ENCODE data around the gene IGFLR1.
A peak's percentile ranks its signal among the peaks of the same experiment; 100 is the strongest.

IGFLR1 gene

DNA sequence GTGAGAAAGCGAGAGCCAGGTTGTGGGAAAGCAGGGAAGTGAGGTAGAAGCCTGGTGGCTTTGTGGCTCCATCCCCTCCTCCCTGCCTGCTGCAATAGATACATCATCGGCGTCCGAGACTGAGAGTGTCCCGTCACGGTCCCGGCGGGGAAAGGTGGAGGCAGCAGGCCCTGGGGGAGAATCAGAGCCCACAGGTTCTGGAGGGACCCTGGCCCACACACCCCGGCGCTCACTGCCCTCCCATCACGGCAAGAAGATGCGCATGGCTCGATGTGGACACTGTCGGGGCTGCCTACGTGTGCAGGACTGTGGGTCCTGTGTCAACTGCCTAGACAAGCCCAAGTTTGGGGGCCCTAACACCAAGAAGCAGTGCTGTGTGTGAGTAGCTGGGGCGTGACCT is 19.4 kb downstream of the IGFLR1 start:
- DNase-seq, result no peak

GRCh38 chr19:35722461-35722860 is 19.8 kb downstream of the IGFLR1 start:
- no peak for DNase-seq

DNA sequence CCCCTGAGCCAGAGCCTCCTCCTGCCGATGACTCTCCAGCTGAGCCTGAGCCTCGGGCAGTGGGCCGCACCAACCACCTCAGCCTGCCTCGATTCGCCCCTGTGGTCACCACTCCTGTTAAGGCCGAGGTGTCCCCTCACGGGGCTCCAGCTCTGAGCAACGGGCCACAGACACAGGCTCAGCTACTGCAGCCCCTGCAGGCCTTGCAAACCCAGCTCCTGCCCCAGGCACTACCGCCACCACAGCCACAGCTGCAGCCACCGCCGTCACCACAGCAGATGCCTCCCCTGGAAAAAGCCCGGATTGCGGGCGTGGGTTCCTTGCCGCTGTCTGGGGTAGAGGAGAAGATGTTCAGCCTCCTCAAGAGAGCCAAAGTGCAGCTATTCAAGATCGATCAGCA is 20.9 kb downstream of the IGFLR1 start:
- no peak for DNase-seq

- DNase-seq, result no peak
These were observed 21.6 kb downstream of the IGFLR1 start for GRCh38 chr19:35720648-35721047.

DNA sequence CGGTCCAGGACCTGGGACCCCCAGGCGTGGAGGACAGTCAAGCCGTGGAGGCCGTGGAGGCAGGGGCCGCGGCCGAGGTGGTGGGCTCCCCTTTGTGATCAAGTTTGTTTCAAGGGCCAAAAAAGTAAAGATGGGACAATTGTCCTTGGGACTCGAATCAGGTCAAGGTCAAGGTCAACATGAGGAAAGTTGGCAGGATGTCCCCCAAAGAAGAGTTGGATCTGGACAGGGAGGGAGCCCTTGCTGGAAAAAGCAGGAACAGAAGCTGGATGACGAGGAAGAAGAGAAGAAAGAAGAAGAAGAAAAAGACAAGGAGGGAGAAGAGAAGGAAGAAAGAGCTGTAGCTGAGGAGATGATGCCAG is 22.1 kb downstream of the IGFLR1 start:
- no peak for DNase-seq

GRCh38 chr19:35719402-35720162 is 22.7 kb downstream of the IGFLR1 start:
- DNase-seq, result no peak

DNA sequence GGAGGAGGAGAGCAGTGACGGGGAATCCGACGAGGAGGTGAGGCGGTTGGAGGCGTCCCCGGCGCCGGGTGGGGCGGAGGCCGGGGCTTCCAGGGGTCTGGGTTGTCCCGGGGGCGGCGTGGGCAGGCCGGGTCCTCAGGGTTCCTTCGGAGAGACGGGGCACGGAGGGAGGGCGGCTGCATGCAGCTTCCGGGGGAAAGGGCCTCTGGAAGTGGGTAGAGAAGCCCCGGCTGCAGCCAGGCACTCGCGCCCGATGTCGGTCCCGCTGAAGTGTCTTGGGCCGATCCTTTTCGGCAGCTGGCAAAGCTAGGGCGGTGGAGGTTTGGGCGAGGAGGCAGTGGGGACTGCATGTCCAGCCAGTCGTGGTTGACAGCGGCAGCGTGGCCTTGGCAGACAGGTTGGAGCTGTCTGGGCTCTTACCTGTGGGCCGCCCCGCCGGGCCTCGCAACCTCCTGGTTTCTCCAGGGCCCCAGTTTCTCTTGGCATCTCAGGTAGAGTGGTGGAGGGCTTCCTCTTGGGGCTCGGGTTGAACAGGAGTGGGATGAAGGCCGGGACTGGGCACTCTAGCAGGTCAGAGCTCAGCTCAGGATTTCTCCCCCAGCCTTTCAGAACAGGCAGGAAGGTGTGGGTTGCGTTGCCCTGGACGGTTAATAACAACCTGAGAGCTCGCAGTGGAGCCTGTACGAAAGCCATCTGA is 23.8 kb downstream of the IGFLR1 start:
- DNase-seq, result peak; percentile 42

DNA sequence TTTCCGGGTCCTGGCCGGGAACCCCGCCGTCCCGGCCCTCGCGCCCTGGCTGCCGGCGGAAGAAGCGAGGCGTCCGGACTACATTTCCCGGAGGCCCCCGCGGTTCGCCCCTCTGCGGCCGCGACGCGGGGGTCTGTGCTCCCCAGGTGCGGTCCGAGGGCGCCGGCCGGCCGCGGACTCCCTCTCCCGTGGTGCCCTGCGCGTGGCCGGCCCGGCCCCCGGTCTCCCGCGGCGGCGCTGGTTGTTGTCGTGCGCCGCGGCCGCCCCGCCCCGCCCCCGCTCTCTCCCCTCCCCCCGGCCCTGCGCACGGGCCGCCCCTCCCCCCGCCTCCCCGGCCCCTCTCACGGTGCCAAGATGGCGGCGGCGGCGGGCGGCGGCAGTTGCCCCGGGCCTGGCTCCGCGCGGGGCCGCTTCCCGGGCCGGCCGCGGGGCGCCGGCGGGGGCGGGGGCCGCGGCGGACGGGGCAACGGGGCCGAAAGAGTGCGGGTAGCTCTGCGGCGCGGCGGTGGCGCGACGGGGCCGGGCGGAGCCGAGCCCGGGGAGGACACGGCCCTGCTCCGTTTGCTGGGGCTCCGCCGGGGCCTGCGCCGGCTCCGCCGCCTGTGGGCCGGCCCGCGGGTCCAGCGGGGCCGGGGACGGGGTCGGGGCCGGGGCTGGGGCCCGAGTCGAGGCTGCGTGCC is 24.4 kb downstream of the IGFLR1 start, which contains the start of gene KMT2B:
Gene KMT2B, plus strand, starts transcription at position 339 of the 680 bp plus-strand sequence. Its CDS starts 16 bp downstream, at position 355.
- no peak for DNase-seq

DNA sequence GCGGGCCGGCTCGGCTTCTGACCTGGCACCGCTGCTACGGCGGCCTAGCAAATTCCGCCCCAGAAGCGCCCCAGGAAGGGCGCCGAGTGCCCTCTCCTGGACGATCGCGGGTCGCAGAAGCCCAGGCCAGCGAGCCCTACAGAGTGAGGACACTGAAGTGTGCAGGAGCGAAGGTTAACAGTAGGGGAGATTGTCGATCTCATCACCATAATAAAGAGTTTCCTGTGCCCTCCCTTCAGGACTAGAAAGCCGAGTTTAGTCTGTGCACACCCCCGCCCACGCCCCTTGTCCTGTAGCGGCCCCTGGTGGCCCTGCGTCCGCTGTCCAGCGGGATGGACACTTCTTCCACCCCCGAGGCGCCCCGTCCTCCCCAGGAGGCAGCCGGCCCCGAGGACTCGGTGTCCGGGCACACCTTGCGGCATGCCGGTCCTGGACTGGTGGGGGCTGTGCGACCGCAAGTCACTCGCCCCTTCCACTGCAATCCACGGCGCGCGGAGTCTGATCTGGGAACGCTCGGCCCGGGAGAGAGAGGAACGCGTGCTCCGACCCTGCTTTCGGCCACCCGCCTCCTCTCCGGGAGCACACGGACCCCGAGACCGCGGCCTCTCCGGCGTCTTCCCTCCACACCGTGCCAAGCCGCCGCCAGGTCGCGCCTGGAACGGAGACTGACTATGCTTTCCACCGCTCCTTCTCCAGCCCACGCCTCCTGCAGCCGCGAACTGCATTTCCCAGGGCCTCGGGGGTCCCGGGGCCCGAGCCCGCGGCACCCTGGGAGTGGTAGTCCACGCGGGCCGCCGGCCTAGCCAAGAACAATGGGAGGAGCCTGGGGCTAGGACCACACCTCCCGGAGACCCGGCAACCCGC is 25.2 kb downstream of the IGFLR1 start:
- peak; percentile 98 for DNase-seq

GRCh38 chr19:35715981-35716800 is 26.1 kb downstream of the IGFLR1 start:
- no peak for DNase-seq

DNA sequence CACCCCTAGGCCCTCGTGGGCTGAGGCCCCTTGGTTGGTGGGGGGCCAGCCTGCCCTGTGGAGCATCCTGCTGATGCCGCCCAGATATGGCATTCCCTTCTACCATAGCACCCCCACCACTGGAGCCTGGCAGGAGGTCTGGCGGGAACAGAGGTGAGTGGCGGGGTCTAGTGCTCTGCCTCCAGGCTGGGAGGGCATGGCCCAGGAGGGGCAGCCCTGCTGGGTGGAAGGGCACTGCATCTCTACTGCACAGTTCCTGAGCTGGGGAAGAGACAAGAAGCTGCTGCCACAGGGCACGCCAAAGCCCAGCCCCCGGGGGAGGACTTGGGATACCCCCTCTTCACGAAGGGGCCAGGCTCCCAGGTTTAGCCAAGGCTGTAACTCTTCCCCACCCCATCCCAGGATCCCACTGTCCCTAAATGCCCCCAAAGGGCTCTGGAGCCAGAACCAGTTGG is 26.9 kb downstream of the IGFLR1 start:
- no peak for DNase-seq

- no peak for DNase-seq
These were observed 27.5 kb downstream of the IGFLR1 start for GRCh38 chr19:35714601-35715354.

DNA sequence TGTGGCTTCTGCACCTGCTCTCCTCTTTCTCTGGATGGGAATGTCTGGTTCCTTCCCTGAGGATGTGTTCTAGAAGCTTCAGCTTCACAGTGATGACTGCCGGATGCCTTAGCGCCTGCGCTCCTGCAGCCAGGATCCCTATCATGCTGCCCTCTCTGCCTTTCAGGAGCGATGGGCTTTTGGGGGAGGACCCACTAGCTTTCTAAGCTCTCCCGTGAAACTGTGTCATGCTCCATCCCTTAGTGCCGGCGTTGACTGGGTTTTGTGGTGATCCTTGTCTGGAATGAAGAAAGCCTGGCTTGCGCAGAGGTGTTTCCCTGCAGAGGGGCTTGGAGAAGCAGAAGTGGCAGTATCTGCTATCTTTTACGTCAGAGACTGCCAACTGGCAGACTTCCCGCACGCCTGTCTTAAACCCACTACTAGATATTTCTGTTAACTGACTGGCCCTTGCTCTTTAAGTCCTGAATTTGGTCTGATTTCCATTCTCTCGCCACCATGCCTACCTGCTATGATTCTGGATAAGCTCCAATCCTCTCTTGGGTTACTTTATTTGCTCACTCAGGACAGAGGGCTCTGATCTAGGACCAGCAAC is 28.3 kb downstream of the IGFLR1 start:
- DNase-seq, result no peak

DNA sequence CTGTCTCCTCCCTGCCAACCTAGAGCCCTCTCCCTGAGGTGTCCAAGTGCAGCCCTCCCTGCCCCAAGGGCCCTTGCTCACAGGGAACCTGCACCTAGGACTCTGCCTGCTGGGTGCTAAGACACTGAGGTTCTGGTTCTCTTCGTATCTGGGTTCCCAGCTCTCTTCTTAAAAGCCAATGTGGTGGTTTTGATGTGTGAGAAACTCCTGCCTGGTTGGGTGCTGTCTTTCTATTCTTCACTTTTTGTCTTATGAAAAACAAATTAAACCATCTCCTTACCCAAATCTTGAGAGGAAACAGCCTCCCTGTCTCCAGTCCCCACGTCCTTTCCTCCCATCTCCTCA is 28.8 kb downstream of the IGFLR1 start:
- DNase-seq, result no peak

DNA sequence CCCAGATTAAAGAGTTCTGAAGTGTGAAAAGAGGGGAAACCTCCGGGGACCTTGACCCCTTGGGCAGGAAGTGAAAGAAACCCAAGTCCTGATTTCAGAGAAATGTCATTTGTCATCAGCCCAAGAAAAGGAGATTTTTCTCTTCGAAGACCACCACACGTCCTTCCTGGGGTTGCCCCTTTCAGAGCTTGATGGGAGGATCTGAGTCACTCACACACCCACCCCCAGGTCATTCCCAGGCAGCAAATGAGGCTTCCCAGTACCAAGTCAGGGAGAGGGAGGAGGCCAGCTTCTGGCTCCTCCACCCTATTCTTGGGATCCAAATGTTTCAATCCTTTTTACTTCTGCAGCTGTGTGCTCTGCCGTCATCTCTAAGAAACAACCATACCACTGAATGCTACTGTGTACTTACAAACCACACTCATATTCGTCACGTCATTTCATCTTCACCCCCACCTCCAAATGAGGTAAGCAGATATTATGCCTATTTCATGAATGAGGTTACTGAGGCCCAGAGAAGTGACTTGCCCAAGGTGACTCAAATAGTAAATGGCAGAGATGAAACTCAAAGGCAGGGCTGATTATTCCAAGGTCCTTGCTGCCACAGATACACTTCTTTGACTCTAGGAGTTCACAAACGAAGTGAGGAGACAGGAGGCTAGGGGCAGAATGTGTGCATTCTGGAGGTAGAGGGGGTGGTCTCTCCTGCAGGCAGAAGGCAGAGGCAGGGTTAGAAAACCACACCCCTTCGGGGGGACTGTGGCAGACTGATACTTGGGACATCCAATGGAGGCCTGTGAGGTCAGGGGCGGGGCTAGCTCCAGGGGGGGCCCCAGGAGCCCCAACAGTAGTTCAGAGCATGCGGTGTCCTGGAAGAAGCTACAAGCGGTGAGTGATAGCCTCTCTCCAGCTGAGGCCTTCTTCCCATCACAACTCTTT is 29.4 kb downstream of the IGFLR1 start:
- DNase-seq, result peak; percentile 50

DNA sequence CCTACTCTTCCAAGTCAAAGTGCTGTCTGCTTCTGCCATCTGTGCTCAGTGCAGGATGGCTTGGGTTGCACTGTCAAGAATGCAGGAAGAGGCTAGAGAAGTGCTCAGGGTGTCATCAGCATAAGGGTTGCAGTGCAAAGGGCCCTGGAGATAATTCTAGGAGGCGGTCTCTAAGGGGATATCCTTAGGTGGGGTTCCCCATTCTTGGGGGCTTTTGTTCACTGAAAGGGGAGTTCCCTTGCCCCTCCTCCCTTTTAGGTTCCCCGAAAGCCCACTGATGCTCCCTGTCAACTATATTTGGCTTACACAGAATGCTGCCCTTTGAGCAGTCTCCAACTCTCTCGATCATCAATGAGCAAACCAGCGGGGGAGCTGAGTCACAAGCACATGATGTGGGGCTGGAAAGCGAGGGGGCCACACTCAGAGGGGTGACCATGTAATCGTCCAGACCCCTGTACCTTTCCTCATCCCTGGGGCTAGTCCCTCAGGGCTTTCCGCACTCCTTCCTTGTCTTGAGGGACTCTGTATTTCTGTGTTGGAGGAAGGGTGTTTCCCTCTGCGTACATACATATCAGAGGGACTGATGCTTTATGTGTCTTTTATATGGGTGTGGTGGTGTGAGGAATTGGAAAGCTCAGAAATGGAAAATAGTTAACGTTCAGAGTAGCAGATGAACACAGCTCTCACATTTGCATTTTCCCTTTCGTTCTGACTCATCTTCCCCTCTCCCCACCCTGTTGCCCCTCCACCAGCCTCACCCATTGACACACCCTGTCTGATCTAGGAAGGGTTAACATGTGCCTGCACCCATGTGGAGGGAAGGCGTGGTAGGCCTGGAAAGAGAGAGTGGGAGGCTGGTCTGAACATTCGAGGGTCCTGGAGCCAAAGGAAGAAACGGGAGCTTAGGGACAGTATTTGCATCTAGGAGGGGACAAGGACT is 31.2 kb downstream of the IGFLR1 start:
- peak; percentile 24 for DNase-seq

GRCh38 chr19:35708391-35708790 is 33.9 kb downstream of the IGFLR1 start:
- DNase-seq, result no peak

DNA sequence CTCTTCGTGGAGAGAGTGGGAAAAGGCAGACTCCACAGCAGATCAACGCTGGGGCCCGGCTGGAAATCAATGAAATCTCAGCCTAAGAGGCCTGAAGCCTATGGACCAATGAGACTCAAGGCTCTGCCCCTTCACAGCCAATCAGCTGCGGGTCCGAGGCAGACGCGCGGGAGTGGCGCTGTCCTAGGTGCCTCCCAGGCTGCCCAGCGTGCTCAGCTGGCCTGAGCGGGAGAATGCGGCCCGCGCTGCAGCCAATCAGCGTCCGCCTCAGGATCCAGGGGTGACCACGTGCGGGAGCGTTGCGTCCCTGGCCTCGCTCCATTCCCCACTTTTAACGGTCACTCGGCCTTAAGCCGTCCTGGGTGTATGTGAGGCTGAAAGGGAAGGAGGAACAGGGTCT is 38.0 kb downstream of the IGFLR1 start, which contains the start of gene ZBTB32:
Gene ZBTB32, plus strand, starts transcription at position 341 of the 400 bp plus-strand sequence. CDS start 10,069 bp downstream, outside the sequence.
- DNase-seq, result no peak

All from CD4-positive, alpha-beta T cell treated with Interleukin-12 subunit alpha and Interleukin-12 subunit beta, for 1 hour (primary cell).